ENCODE measurements around the gene PDZK1.

- no peak for TF ChIP-seq CTCF (IDR thresholded peaks at IDR 0.05)
- no peak for TF ChIP-seq POLR2A (IDR thresholded peaks at IDR 0.05)
These were observed 23.7 kb upstream of the PDZK1 start for GRCh38 chr1:145730900-145731299.

Measured in body of pancreas (tissue), 4 donors.